Kidney capillary endothelial cell (primary cell): Measurements from ENCODE around the gene PFKP.
A peak's percentile ranks its signal among the peaks of the same experiment; 100 is the strongest.

Experiments used
- DNase-seq: peaks from one replicate; pipeline ENCODE4 v3.0.0-alpha.2; 2018; ENCODE audit warnings: low spot score

Gene PFKP

GRCh38 chr10:3067118-3067858 lies at the start of gene PFKP:
TSS of gene PFKP (plus strand) at chr10:3067548. CDS start at chr10:3067596, 48 bp downstream.
- DNase-seq = no peak

- no peak for DNase-seq
These were observed 49.1 kb upstream of the PFKP start for GRCh38 chr10:3018247-3018646.

- DNase-seq = no peak
These were observed 47.0 kb upstream of the PFKP start for GRCh38 chr10:3020311-3020710.

- DNase-seq = no peak
These were observed 46.5 kb upstream of the PFKP start for GRCh38 chr10:3020881-3021280.

- no peak for DNase-seq
These were observed 45.3 kb upstream of the PFKP start for GRCh38 chr10:3022027-3022426.

- DNase-seq = no peak
These were observed 43.5 kb upstream of the PFKP start for GRCh38 chr10:3023892-3024291.

GRCh38 chr10:3025026-3025683 lies 42.2 kb upstream of the PFKP start:
- DNase-seq = no peak

GRCh38 chr10:3027866-3028265 lies 39.5 kb upstream of the PFKP start:
- no peak for DNase-seq

- DNase-seq = no peak
These were observed 38.9 kb upstream of the PFKP start for GRCh38 chr10:3028441-3028840.

GRCh38 chr10:3030765-3031164 lies 36.6 kb upstream of the PFKP start:
- DNase-seq = no peak

- no peak for DNase-seq
These were observed 35.9 kb upstream of the PFKP start for GRCh38 chr10:3031490-3031889.

GRCh38 chr10:3033925-3034324 lies 33.4 kb upstream of the PFKP start:
- no peak for DNase-seq

GRCh38 chr10:3034616-3035015 lies 32.7 kb upstream of the PFKP start:
- DNase-seq = no peak

- DNase-seq = no peak
These were observed 31.0 kb upstream of the PFKP start for GRCh38 chr10:3036155-3037021.

GRCh38 chr10:3037182-3037581 lies 30.2 kb upstream of the PFKP start:
- no peak for DNase-seq

GRCh38 chr10:3040069-3040468 lies 27.3 kb upstream of the PFKP start:
- no peak for DNase-seq

GRCh38 chr10:3042589-3042988 lies 24.8 kb upstream of the PFKP start:
- no peak for DNase-seq

GRCh38 chr10:3043512-3044368 lies 23.6 kb upstream of the PFKP start:
- DNase-seq = peak; percentile 65

- DNase-seq = peak; percentile 56
These were observed 21.7 kb upstream of the PFKP start for GRCh38 chr10:3045471-3046209.

- DNase-seq = no peak
These were observed 21.1 kb upstream of the PFKP start for GRCh38 chr10:3046210-3046779.
